ENCODE data around the gene ZKSCAN3.
"Not testable (repeated sequence)": the region's sequence is repeated elsewhere in the genome, so short reads cannot be mapped to it uniquely, and the experiment has no call there.

ZKSCAN3 gene

GRCh38 chr6:28343898-28344677 lies 5.7 kb upstream of the ZKSCAN3 start:
- DNase-seq (ENCODE audit: low spot score) = no peak

DNA sequence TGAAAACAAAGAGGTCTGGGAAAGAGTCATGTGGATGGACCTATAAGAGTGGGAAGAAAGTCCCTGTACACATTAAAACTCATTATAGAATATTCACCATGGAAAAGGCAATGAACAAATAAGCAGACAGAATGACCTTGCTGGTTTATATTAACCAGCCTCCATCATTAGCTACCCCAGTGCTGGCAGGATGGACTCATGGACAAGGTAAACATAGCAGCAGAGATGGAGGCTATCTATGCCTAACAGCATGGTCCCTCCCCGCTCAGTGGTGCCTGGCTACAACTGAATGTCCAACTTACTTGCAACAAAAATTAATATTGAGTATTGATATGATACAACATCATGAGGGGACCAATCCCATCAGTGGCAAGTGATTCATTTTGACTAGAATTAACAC lies 4.5 kb upstream of the ZKSCAN3 start:
- no peak for DNase-seq (ENCODE audit: low spot score)

DNA sequence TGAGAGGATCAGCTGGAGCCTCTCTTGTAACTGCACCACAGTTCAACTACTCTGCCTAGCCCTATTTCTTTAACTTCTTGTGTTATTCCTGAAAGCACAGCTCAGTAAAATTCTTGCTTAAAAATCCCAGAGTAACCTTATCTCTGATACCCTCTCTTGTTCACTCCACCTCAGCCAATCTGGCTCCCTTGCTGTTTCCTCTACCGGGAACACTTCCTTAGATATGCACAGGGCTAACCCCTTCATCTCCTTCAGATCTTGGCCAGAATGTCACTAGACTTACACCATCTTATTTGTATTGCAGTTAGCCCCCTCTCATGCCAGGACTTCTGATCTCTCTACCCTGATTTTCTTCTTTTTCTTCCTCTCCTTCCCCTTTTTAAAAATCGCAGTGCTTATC lies 2.6 kb upstream of the ZKSCAN3 start:
- DNase-seq (ENCODE audit: low spot score) = no peak

DNA sequence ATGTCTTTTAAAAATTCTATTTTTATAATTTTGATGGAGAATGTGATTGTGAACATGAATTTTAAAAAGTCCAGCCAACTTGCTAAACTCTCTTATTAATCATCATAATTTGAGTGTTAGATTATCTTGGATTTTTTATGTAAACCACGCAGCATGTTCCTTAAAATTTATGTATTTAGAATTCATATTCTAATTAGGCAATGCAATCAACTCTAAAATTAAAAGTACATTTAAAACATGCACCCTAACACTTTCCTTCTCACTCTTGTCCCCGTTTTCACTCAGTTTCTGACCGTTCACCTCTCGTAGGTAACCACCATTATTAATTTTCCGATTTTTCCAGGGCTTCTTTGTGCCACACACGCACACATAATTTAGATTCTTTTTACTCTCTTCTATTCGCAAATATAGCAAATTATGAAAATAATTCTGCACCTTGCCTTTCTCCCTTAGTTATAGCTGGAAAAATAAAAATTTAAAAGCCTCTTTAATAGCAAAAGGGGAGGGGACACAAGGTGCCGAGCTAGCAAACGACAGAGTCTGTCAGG lies 329 bp upstream of the ZKSCAN3 start:
- DNase-seq (ENCODE audit: low spot score) = no peak

- DNase-seq (ENCODE audit: low spot score) = no peak
These were observed 1.3 kb downstream of the ZKSCAN3 start for GRCh38 chr6:28351087-28351486.

GRCh38 chr6:28351493-28351925 lies 1.8 kb downstream of the ZKSCAN3 start:
- no peak for DNase-seq (ENCODE audit: low spot score)

DNA sequence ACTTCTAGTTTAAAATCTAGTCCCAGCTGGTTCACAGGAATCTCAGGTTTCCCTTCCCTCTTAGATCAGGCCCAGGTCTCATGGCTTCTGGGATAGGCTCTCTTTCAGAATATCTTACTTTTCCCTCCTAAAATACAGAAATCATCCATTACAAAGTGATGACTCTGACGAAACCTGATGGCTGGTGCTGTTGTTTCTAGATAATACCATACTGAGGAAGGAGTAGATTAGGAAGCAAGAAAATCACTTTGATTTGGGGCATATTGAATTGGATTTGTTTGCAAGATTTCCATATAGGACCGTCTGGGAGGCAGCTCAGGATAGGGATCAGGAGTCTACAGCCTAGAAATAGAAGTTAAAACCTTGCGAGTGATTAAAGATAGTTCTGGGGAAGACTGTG lies 3.6 kb downstream of the ZKSCAN3 start:
- no peak for DNase-seq (ENCODE audit: low spot score)

DNA sequence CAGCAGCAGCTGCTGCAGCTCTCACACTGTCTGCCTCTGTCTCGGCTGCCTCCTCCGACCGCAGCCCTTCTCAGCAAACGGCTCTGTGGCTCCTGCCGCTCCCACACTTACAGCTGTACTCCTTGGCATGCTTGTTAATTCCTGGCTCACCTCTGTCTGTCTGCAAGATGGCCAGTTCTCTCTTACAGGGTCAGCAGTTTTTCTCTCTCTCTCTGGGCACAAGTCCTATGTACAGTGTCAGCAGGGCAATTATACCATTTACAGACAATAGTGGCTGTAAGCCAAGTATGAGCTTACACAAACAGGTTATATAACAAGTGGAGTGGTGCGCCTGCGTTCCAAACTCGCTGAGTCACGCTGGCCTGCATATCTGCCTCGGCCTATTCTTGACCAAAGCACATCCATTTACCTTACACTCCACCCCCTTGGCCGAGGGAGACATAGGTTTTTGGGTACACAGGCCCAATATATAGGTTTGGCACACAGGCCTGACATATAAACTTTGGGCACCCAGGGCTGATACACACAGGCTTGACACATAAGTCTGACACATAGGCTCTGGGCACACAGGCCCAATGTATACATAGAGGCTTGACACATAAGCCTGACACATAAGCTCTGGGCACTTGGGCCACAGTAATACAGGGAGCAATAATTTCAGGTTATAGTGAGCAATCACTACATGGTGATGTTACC lies 4.4 kb downstream of the ZKSCAN3 start:
- DNase-seq (ENCODE audit: low spot score) = no peak

- no peak for DNase-seq (ENCODE audit: low spot score)
These were observed 5.2 kb downstream of the ZKSCAN3 start for GRCh38 chr6:28354688-28355554.

DNA sequence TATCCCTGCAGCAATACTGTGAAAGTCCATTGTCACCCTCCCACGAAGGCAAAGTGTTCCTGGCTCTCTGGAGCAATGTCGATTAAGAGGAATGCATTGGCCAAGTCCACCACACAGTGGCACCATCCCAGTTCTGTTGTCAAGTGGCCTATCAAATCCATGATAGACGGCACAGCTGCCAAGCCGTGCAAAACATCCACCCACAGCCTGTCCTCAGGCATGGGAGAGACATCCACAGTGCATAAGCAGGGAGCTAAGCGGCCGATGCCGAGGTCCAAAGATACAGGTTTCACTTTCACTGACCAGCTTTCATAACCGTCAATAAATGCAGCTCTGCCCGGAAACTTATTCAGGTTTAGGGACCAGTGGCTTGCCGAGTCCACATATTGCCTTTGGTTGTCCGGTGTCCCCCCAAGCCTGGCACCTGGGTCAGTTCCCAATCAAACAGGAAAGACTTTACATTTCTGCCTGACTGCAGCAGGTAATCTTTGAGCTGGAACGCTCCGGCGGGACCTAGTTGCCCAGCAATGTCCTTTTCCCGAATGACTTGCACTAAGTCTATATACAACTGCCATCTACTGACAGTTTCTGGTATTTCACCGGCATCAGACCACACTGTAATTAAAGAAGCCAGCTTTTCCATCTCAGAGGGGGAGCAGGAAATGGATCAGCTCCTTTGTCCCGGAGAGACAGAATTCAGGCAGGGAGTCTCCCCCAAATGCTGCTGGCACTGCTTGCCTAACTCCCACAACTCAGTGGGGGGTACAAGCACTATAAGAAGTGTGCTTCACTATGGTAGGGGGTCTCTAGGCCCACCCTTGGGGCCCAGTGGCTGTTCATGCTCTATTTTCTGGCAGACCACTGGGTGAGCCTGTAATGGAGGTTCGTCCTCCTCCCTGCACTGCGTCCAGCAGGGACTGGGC lies 6.3 kb downstream of the ZKSCAN3 start:
- DNase-seq (ENCODE audit: low spot score) = peak; percentile 74

DNA sequence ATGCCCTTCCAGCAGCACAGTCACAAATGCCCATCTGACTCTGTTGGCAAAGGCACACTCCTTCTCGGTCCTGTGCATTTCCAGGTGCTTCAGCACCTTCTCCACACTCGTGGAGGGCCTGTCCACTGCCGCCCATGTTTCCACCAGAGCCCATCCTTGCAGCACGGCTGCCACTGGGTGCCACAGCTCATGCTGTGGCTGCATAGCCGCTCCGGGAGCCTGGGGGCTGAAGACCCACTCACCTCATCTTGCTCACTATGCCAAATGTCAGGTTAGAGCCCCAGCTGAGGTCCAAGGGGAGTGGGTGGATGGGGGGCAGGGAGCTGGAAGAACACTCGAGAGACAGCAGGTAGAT lies 6.9 kb downstream of the ZKSCAN3 start:
- no peak for DNase-seq (ENCODE audit: low spot score)

- no peak for DNase-seq (ENCODE audit: low spot score)
These were observed 7.3 kb downstream of the ZKSCAN3 start for GRCh38 chr6:28357036-28357435.

- not testable (repeated sequence) for DNase-seq (ENCODE audit: low spot score)
These were observed 9.8 kb downstream of the ZKSCAN3 start for GRCh38 chr6:28359562-28359961.

DNA sequence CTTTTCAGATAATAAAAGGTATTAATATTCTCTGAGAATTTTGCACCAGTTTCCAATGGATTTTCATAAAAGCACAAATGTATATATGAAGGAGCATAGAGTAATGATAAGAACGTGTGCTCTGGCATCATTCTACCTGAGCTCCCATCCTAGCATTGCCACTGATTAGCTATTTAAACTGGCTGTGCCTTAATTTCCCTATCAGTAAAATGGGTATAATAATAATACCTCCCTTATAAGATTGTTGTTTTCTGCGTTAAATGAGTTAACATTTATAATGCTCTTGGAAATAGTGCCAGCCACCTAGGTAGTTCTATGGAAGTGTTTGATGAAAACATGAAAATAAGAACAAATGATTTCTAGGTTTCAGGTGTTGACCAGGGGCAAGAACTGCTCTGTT lies 11.2 kb downstream of the ZKSCAN3 start:
- no peak for DNase-seq (ENCODE audit: low spot score)

DNA sequence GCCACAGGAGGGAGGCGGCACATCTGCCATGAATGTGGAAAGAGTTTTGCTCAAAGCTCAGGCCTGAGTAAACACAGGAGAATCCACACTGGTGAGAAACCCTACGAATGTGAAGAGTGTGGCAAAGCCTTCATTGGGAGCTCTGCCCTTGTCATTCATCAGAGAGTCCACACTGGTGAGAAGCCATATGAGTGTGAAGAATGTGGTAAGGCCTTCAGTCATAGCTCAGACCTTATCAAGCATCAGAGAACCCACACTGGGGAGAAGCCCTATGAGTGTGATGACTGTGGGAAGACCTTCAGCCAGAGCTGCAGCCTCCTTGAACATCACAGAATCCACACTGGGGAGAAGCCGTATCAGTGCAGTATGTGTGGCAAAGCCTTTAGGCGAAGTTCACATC lies 15.8 kb downstream of the ZKSCAN3 start:
- DNase-seq (ENCODE audit: low spot score) = not testable (repeated sequence)

- no peak for DNase-seq (ENCODE audit: low spot score)
These were observed 18.8 kb downstream of the ZKSCAN3 start for GRCh38 chr6:28368522-28368921.

DNA sequence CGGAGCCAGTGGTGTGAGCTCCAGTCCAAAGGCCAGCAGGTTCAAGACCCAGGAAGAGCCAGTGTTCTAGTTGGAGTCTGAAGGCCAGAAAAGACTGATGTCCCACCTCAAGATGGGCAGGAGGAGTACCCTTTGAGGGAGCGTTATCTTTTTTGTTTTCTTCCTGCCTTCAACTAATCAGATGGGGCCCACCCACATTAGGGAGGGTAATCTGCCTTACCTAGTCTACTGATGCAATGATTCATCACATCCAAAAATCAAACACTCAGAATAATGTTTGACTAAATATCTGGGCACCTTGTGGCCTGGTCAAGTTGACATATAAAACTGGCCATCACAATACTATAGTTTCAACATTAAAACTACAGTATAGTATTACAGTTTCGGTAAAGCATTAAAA lies 19.7 kb downstream of the ZKSCAN3 start:
- no peak for DNase-seq (ENCODE audit: low spot score)

DNA sequence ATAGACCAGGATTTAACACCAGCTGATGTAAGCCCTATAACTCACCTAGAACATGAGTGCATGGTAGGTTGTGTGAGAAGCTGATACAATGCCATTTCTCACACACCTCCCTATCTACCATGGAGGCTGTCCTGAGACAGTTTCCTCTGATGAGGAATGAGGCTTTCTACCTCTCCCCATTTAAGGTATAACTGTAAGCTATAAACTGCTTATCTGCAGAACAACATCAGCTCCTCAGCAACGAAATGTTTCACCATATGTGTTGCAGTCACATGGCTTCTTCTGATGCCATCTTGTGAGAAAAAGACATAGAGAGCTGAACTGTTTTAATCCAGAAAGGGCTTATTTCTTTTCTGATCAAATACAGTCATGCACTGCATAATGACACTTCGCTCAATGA lies 20.7 kb downstream of the ZKSCAN3 start:
- no peak for DNase-seq (ENCODE audit: low spot score)

- no peak for DNase-seq (ENCODE audit: low spot score)
These were observed 21.5 kb downstream of the ZKSCAN3 start for GRCh38 chr6:28371280-28371679.

- no peak for DNase-seq (ENCODE audit: low spot score)
These were observed 22.1 kb downstream of the ZKSCAN3 start for GRCh38 chr6:28371706-28372451.

GRCh38 chr6:28373925-28374324 lies 24.2 kb downstream of the ZKSCAN3 start:
- DNase-seq (ENCODE audit: low spot score) = no peak

All from activated CD4-positive, alpha-beta T cell treated with anti-CD3 and anti-CD28 coated beads, Interleukin-2, Interleukin-4, amounts not matched to agents 100 ng/mL and 50 ng/mL, durations not matched to agents 16 hours and 8 hours (primary cell).